ENCODE data around the gene TP53I13.

GRCh38 chr17:29524692-29525091 is 43.8 kb upstream of the TP53I13 start:
- TF ChIP-seq CTCF (IDR thresholded peaks at IDR 0.05; ENCODE audit: low read length) (no peak), EZH2 (IDR thresholded peaks at IDR 0.05; ENCODE audit: borderline replicate concordance, low read length) (no peak)

Measured in OCI-LY1 (cell line).